Omental fat pad (tissue), 4 donors: ENCODE results near the gene USP40. TPM values are rescaled to one million over a fixed set of nuclear protein-coding genes. Genes with fewer than 3 reads are reported as not detected.

Experiments used
- ATAC-seq: fragments of 150-250 bp; one replicate; pipeline ENCODE4 v1.9.1; 2016; ENCODE audit warnings: mild to moderate bottlenecking, moderate library complexity; ENCODE audit not compliant: low FRiP score
- DNase-seq: peaks from one replicate; pipeline ENCODE4 v3.0.0-alpha.2; 2019; ENCODE audit warnings: low spot score
- CTCF ChIP-seq, 3 donors: fragments of 450-650 bp; IDR thresholded peaks; one replicate each; pipeline ENCODE4 v1.5.1; 2016 to 2017; ENCODE audit warnings: antibody characterized with exemption in 3 of 3, mild to moderate bottlenecking in 3 of 3, moderate library complexity in 2 of 3
- total RNA-seq, 4 donors: library from RNA; depleted of rRNA; stranded (reverse); fragments of >200 nt; gene quantifications; one replicate each; pipeline ENCODE4 v1.1.0, GENCODE V29; 2016

USP40 gene
- total RNA-seq, 4 donors from 2014 or later: 23.4 to 50.6 (median 35.1) TPM

DNA sequence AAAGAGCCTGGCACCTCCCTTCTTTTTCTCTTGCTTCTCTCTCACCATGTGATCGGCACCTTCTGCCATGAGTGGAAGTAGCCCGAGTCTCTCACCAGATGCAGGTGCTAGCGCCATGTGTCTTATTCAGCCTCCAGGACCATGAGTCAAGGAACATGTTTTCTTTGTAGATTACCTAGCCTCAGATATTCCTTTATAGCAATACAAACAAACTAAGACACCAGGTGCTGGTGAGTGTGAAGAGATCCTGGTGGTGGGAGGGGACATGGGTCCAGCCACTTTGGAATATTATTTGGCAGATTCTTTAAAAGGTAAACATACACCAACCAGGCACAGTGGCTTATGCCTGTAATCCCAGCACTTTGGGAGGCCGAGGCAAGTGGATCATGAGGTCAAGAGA, 5.9 kb upstream of the USP40 start:
- ATAC-seq (no peak), DNase-seq (no peak)
- no peak for TF ChIP-seq CTCF (IDR thresholded peaks at IDR 0.05)

DNA sequence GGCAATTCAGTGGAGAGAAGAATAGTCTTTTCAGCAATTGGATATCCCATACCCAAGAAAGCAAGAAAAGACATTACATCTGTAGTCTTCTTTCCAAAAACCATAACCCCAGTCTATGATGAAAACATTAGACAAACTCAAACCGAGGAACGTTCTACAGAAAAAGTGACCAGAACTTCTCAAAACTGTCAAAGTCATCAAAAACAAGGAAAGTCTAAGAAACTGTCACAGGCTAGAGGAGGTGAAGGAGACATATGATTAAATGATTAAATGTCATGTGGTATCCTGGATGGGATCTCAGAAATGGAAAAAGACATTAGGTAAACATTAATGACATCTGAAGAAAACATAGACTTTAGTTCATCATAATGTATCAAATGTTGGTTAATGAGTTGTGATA, 4.9 kb upstream of the USP40 start:
- ATAC-seq (no peak), DNase-seq (no peak)
- no peak for TF ChIP-seq CTCF (IDR thresholded peaks at IDR 0.05)

GRCh38 chr2:233571001-233571400, 4.4 kb upstream of the USP40 start:
- DNase-seq (no peak), ATAC-seq (no peak)
- TF ChIP-seq CTCF (IDR thresholded peaks at IDR 0.05): no peak

DNA sequence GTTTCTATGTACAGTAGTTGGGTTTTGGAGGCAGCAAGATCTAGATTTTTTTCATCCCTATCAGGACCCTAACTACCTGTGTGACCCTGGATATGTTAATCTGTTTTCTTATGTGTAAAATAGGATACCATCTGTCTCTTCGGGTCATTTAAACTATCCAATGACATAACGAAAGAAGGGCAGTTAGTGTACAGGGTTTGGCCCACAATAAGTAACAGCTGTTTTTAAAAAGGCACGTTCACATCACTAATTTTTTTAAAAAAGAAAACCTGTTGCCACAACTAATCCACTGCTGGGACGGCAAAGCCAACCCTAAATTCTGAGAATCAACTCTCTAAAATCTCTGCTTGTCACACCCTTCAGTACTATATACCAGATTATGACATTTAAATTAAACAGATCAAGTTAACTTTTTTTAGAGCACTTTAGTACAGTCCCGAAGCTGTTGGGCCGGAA, 869 bp downstream of the USP40 start:
- ATAC-seq: no peak
- DNase-seq: no peak
- no peak for TF ChIP-seq CTCF (IDR thresholded peaks at IDR 0.05)

GRCh38 chr2:233563663-233564430, 2.7 kb downstream of the USP40 start:
- TF ChIP-seq CTCF (IDR thresholded peaks at IDR 0.05): no peak
- ATAC-seq (no peak), DNase-seq (no peak)

GRCh38 chr2:233556881-233557736, 9.5 kb downstream of the USP40 start:
- TF ChIP-seq CTCF (IDR thresholded peaks at IDR 0.05): no peak
- ATAC-seq: no peak
- no peak for DNase-seq
